CD4-positive, CD25-positive, alpha-beta regulatory T cell (primary cell): Measurements from ENCODE around the gene OPRL1. TPM values are rescaled to one million over a fixed set of nuclear protein-coding genes. Genes with fewer than 3 reads are reported as not detected.
A peak's percentile ranks its signal among the peaks of the same experiment; 100 is the strongest.

ENCODE experiments used
- ATAC-seq, 2 donors: fragments of 150-1000 bp; cut with Tn5 transposase; one replicate each; pipeline ENCODE4 v1.10.0; 2021; ENCODE audit warnings: low read depth in 2 of 2, moderate number of reproducible peaks in 2 of 2, moderate library complexity in 1 of 2
- DNase-seq, 3 donors: peaks; one replicate each; pipeline versions ENCODE4 v3.0.0 to v3.0.0-alpha.2; 2012 to 2022; ENCODE audit warnings: mixed read lengths in 1 of 3
- H3K27ac ChIP-seq: one replicate; pipeline ENCODE4 v1.7.0; 2013; ENCODE audit warnings: mild to moderate bottlenecking, low read length; ENCODE audit not compliant: insufficient read depth, poor library complexity, severe bottlenecking
- H3K27me3 ChIP-seq: one replicate; pipeline ENCODE4 v1.7.0; 2013; ENCODE audit warnings: low read length; ENCODE audit not compliant: control insufficient read depth, insufficient read depth
- H3K36me3 ChIP-seq: one replicate; pipeline ENCODE4 v1.7.0; 2013; ENCODE audit warnings: mild to moderate bottlenecking, low read length, moderate library complexity; ENCODE audit not compliant: control insufficient read depth, insufficient read depth
- H3K4me1 ChIP-seq: 2 replicates; pipeline ENCODE4 v1.7.0; 2013; ENCODE audit warnings: mild to moderate bottlenecking, low read length; ENCODE audit not compliant: insufficient read depth, control insufficient read depth, poor library complexity, severe bottlenecking
- H3K4me3 ChIP-seq: one replicate; pipeline ENCODE4 v1.7.0; 2013; ENCODE audit warnings: low read depth, mild to moderate bottlenecking, low read length, moderate library complexity
- H3K9me3 ChIP-seq, 2 experiments: 1 replicate in 1 of 2; 2 replicates in 1 of 2; pipeline ENCODE4 v1.7.0; 2013; ENCODE audit warnings: low read length in 2 of 2, mild to moderate bottlenecking in 1 of 2, moderate library complexity in 1 of 2; ENCODE audit not compliant: control insufficient read depth in 2 of 2
- H3K27ac Mint-ChIP-seq, 3 donors: one replicate each; pipeline ENCODE4 v1.8.0; 2020 to 2022; ENCODE audit warnings: mild to moderate bottlenecking in 3 of 3, mixed read lengths in 3 of 3, moderate library complexity in 2 of 3
- H3K27me3 Mint-ChIP-seq: one replicate; pipeline ENCODE4 v1.8.0; 2022; ENCODE audit warnings: mild to moderate bottlenecking, mixed read lengths
- H3K36me3 Mint-ChIP-seq: one replicate; pipeline ENCODE4 v1.8.0; 2020; ENCODE audit warnings: mixed read lengths
- H3K4me1 Mint-ChIP-seq, 4 donors: one replicate each; pipeline ENCODE4 v1.8.0; 2020 to 2022; ENCODE audit warnings: mixed read lengths in 4 of 4, mild to moderate bottlenecking in 1 of 4
- H3K4me3 Mint-ChIP-seq, 4 donors: one replicate each; pipeline ENCODE4 v1.8.0; 2020 to 2022; ENCODE audit warnings: mild to moderate bottlenecking in 4 of 4, mixed read lengths in 4 of 4, moderate library complexity in 3 of 4
- H3K9me3 Mint-ChIP-seq, 7 donors: one replicate each; pipeline ENCODE4 v1.8.0; 2020 to 2022; ENCODE audit warnings: mixed read lengths in 7 of 7, mild to moderate bottlenecking in 3 of 7, moderate library complexity in 2 of 7
- polyA plus RNA-seq, 4 donors: library from polyadenylated mRNA; unstranded; fragments of 300-500 nt; fragmentation: Illumina TruSeq; gene quantifications; one replicate each; pipeline ENCODE4 v1.2.3, GENCODE V29; 2021
- total RNA-seq: library from RNA; stranded (reverse); gene quantifications from one replicate; pipeline ENCODE4 v1.2.3, GENCODE V29; 2022

The OPRL1 gene
- total and polyA plus RNA-seq, 5 donors from 2014 or later, result 0.58 to 1.3 (median 0.60) TPM

- DNase-seq (no peak), ATAC-seq (no peak)
- peaks cover 2% of the 10 kb centered on the region for H3K27me3 ChIP-seq
- Mint-ChIP-seq H3K9me3 (peaks cover 0 to 2% (median 0%) of the 10 kb centered on the region in 7 donors), H3K27ac (no peak overlapping the region), H3K4me1 (peaks cover 0 to 16% (median 7%) of the 10 kb centered on the region in 4 donors), H3K36me3 (no peaks in the 10 kb centered on the region), H3K27me3 (peaks cover 24% of the 10 kb centered on the region), H3K4me3 (peak overlapping the region in 2 of 4 donors; percentile 15 to 41)
- no peak overlapping the region for H3K27ac ChIP-seq
- H3K9me3 ChIP-seq, result no peaks in the 10 kb centered on the region
- no peak overlapping the region for H3K4me3 ChIP-seq
- no peaks in the 10 kb centered on the region for H3K36me3 ChIP-seq
- peaks cover 9% of the 10 kb centered on the region for H3K4me1 ChIP-seq
These were observed 24.4 kb upstream of the OPRL1 start for GRCh38 chr20:64055396-64055892.

- H3K4me3 ChIP-seq, result no peak overlapping the region
- no peak for DNase-seq
These were observed 23.8 kb upstream of the OPRL1 start for GRCh38 chr20:64055893-64056638.

GRCh38 chr20:64056639-64056888 is 23.3 kb upstream of the OPRL1 start:
- no peak overlapping the region for H3K4me3 ChIP-seq
- no peak for DNase-seq
- H3K4me1 ChIP-seq, result peaks cover 9% of the 10 kb centered on the region
- H3K36me3 ChIP-seq, result no peaks in the 10 kb centered on the region
- no peak for ATAC-seq
- no peak overlapping the region for H3K27ac ChIP-seq
- H3K27ac Mint-ChIP-seq, result no peak overlapping the region
- no peak overlapping the region for H3K4me3 Mint-ChIP-seq
- peaks cover 15% of the 10 kb centered on the region for H3K27me3 Mint-ChIP-seq
- peaks cover 2% of the 10 kb centered on the region for H3K27me3 ChIP-seq
- no peaks in the 10 kb centered on the region for H3K9me3 ChIP-seq
- no peaks in the 10 kb centered on the region for H3K36me3 Mint-ChIP-seq
- H3K4me1 Mint-ChIP-seq, result peaks cover 0 to 16% (median 7%) of the 10 kb centered on the region in 4 donors
- H3K9me3 Mint-ChIP-seq, result peaks cover 0 to 2% (median 0%) of the 10 kb centered on the region in 7 donors

More at GRCh38 chr20:64055893-64056638, 23.8 kb upstream of the OPRL1 start:
- Histone ChIP-seq H3K4me1 (peaks cover 9% of the 10 kb centered on the region), H3K36me3 (no peaks in the 10 kb centered on the region), H3K27me3 (peaks cover 2% of the 10 kb centered on the region), H3K9me3 (no peaks in the 10 kb centered on the region), H3K27ac (no peak overlapping the region)
- ATAC-seq, result no peak
- Mint-ChIP-seq H3K4me1 (peaks cover 0 to 16% (median 7%) of the 10 kb centered on the region in 4 donors), H3K4me3 (no peak overlapping the region), H3K27me3 (peaks cover 18% of the 10 kb centered on the region), H3K36me3 (no peaks in the 10 kb centered on the region), H3K27ac (no peak overlapping the region), H3K9me3 (peaks cover 0 to 2% (median 0%) of the 10 kb centered on the region in 7 donors)

- Histone ChIP-seq H3K4me3 (no peak overlapping the region), H3K36me3 (no peaks in the 10 kb centered on the region), H3K4me1 (peaks cover 9% of the 10 kb centered on the region), H3K27ac (no peak overlapping the region), H3K9me3 (no peaks in the 10 kb centered on the region), H3K27me3 (no peaks in the 10 kb centered on the region)
- Mint-ChIP-seq H3K27me3 (peaks cover 11% of the 10 kb centered on the region), H3K27ac (no peak overlapping the region), H3K4me1 (peaks cover 0 to 19% (median 7%) of the 10 kb centered on the region in 4 donors), H3K9me3 (peaks cover 0 to 2% (median 0%) of the 10 kb centered on the region in 7 donors), H3K36me3 (no peaks in the 10 kb centered on the region), H3K4me3 (peak overlapping the region in 3 of 4 donors; percentile 21 to 52 (median 41))
- ATAC-seq (peak in 1 of 2 donors; percentile 15), DNase-seq (peak in 1 of 3 donors; percentile 56)
These were observed 22.8 kb upstream of the OPRL1 start for GRCh38 chr20:64056889-64057627.

- peaks cover 0 to 2% (median 0%) of the 10 kb centered on the region in 7 donors for H3K9me3 Mint-ChIP-seq
- no peaks in the 10 kb centered on the region for H3K36me3 ChIP-seq
- H3K27ac ChIP-seq, result no peak overlapping the region
- no peaks in the 10 kb centered on the region for H3K27me3 ChIP-seq
- DNase-seq, result peak; percentile 65 to 76 (median 70)
- H3K4me3 ChIP-seq, result no peak overlapping the region
- H3K36me3 Mint-ChIP-seq, result no peaks in the 10 kb centered on the region
- H3K4me1 Mint-ChIP-seq, result peaks cover 0 to 22% (median 7%) of the 10 kb centered on the region in 4 donors
- peak overlapping the region in 2 of 3 donors; percentile 46 to 52 for H3K27ac Mint-ChIP-seq
- no peaks in the 10 kb centered on the region for H3K9me3 ChIP-seq
- peak; percentile 54 to 70 for ATAC-seq
- H3K4me1 ChIP-seq, result peaks cover 15% of the 10 kb centered on the region
- peaks cover 8% of the 10 kb centered on the region for H3K27me3 Mint-ChIP-seq
- H3K4me3 Mint-ChIP-seq, result peak overlapping the region; percentile 41 to 69 (median 63)
These were observed 22.0 kb upstream of the OPRL1 start for GRCh38 chr20:64057628-64058498.

- peak overlapping the region in 1 of 4 donors; percentile 69 for H3K4me3 Mint-ChIP-seq
- no peaks in the 10 kb centered on the region for H3K27me3 ChIP-seq
- H3K27me3 Mint-ChIP-seq, result peaks cover 1% of the 10 kb centered on the region
- no peaks in the 10 kb centered on the region for H3K36me3 ChIP-seq
- H3K9me3 Mint-ChIP-seq, result peaks cover 0 to 1% (median 0%) of the 10 kb centered on the region in 7 donors
- H3K4me3 ChIP-seq, result no peak overlapping the region
- H3K4me1 Mint-ChIP-seq, result peaks cover 0 to 19% (median 7%) of the 10 kb centered on the region in 4 donors
- H3K27ac ChIP-seq, result no peak overlapping the region
- DNase-seq (no peak), ATAC-seq (no peak)
- H3K4me1 ChIP-seq, result peaks cover 21% of the 10 kb centered on the region
- peak overlapping the region in 1 of 3 donors; percentile 46 for H3K27ac Mint-ChIP-seq
- H3K36me3 Mint-ChIP-seq, result no peaks in the 10 kb centered on the region
- no peaks in the 10 kb centered on the region for H3K9me3 ChIP-seq
These were observed 21.3 kb upstream of the OPRL1 start for GRCh38 chr20:64058536-64058935.

GRCh38 chr20:64062276-64062595 is 17.6 kb upstream of the OPRL1 start:
- Mint-ChIP-seq H3K4me1 (peaks cover 0 to 51% (median 23%) of the 10 kb centered on the region in 4 donors), H3K27me3 (no peaks in the 10 kb centered on the region), H3K4me3 (peak overlapping the region in 3 of 4 donors; percentile 70 to 81 (median 72)), H3K36me3 (no peaks in the 10 kb centered on the region), H3K9me3 (no peaks in the 10 kb centered on the region), H3K27ac (no peak overlapping the region)
- Histone ChIP-seq H3K27me3 (no peaks in the 10 kb centered on the region), H3K4me1 (peaks cover 55% of the 10 kb centered on the region), H3K36me3 (no peaks in the 10 kb centered on the region), H3K27ac (peak overlapping the region; percentile 51), H3K9me3 (no peaks in the 10 kb centered on the region), H3K4me3 (no peak overlapping the region)
- DNase-seq (no peak), ATAC-seq (no peak)
